ENCODE results near the gene VSIG10.
"Not testable (repeated sequence)": the region's sequence is repeated elsewhere in the genome, so short reads cannot be mapped to it uniquely, and the experiment has no call there.

Gene VSIG10

DNA sequence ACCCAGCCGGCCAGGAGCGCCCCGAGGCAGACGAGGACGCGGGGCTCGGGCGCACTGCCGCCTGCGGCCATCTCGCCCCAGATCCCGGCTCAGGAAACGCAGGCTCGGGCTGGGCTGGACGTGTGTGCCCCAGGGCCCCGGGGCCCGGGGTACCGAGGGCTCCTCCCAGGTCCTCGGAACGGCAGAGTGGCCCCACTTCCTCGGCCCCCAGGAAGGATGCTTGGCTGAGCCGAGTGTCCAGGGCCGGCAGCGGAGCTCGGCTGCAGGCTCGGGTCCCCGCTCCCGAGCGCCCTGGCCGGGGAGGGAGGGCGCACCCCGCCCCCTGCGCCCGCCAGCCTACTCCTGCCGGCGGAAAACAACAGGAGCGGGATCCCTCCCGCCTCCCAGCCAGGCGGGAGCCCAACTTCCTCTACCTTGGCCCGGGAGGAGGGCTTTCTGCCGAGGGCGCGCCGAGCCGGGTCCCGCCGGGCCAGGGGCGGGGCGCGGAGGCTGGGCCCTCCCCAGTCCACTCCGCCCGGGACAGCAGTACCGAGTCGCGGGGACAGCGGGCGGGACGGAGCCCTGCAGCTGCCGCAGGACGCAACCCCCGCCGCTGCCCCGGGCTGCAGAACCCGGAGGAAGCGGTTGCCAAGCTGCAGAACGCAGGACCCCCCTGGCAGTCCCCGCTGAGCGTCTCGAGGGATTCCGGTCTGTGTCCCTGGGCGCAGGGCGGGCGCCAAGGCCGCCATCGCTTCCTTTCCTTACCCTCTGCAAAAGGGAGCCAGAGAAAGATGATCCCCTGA lies at the start of gene VSIG10:
VSIG10 (minus strand) TSS at position 411 of the 782 bp plus-strand sequence; CDS start at position 71, 340 bp downstream.
- DNase-seq: peak; percentile 8

- DNase-seq: no peak
These were observed 47.9 kb upstream of the VSIG10 start for GRCh38 chr12:118151755-118152154.

- DNase-seq: no peak
These were observed 46.8 kb upstream of the VSIG10 start for GRCh38 chr12:118150625-118151024.

DNA sequence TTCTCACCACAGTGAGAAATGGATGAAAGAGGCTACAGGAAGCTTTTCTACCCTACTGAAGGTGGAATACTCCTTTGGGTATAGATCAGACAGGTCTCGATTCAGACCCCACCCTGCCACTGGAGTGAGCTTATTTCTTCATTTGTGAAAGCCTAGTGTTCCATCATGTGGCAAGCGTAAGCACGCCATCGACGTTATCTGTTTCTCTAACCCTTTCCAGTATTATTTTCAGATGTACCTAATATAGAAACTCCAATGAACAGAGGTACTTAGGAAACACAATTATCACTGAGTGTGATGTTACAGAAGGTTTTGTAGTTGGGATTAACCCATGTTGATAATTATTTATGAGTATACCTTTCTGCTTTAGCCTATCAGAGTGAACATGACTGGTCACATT lies 44.5 kb upstream of the VSIG10 start:
- no peak for DNase-seq

- DNase-seq: no peak
These were observed 42.0 kb upstream of the VSIG10 start for GRCh38 chr12:118145798-118146156.

DNA sequence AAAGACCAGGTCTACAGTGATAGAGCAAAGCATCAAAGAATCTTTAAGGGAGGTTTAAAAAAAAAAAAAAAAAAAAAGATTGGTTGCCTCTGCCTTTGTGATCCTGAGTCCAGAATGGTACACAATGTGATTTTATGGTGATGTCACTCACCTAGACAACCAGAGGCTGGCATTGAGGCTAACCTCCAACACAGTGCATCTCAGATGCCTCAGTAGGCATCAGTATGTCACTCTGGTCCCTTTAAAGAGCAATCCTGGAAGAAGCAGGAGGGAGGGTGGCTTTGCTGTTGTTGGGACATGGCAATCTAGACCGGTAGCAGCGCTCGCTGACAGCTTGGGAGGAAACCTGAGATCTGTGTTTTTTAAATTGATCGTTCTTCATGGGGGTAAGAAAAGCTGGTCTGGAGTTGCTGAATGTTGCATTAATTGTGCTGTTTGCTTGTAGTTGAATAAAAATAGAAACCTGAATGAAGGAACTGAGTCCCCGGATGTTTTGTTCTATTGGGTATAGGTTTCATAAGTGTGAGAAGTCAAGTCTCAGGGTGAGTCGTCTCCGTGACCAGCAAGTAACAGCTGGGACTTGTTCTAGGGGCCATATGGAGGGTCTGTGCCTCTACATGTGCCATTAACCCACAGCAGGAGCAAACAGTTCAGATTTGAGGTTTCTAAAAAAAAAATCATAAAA lies 41.4 kb upstream of the VSIG10 start:
- no peak for DNase-seq

- no peak for DNase-seq
These were observed 40.7 kb upstream of the VSIG10 start for GRCh38 chr12:118144499-118144898.

DNA sequence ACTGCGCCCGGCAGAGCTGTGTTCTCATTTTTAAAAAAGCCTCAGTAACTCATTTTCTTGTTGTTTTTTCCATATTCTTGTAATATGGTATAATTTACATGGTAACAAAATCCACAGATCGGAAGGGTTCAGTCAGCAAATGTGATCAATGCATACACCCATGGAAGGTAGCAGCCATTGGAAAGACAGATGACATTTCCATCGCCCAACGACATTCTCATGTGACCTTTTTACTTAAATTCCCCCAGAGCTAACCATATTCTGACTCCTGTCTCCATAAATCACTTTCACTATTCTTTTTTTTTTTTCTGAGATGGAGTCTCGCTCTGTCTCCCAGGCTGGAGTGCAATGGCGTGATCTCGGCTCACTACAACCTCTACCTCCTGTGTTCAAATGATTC lies 37.0 kb upstream of the VSIG10 start:
- no peak for DNase-seq

DNA sequence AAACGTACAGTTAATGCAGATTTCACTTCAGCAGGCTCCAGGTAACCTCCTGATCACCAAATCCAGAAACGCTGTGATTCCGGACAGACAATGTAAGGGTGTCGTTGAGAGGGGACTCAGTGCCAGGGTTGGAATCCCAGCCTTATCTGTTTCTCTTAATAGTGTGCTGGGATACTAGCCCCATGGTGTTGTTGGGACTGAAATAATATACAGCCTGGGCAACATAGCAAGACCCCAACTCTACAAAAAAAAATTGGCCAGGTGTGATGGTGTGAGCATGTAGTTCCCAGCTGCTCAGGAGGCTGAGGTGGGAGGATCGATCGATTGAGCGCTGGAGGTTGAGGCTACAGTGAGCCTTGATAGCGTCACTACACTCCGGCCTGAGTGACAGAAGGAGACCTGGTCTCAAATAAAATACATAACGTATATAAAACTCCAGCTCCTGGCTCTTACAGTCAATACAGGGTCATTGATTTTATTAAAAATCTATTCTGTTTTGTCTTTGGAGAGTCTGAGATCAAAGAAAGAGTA lies 33.4 kb upstream of the VSIG10 start:
- DNase-seq: no peak

GRCh38 chr12:118136559-118137003 lies 32.8 kb upstream of the VSIG10 start:
- DNase-seq: peak; percentile 23

DNA sequence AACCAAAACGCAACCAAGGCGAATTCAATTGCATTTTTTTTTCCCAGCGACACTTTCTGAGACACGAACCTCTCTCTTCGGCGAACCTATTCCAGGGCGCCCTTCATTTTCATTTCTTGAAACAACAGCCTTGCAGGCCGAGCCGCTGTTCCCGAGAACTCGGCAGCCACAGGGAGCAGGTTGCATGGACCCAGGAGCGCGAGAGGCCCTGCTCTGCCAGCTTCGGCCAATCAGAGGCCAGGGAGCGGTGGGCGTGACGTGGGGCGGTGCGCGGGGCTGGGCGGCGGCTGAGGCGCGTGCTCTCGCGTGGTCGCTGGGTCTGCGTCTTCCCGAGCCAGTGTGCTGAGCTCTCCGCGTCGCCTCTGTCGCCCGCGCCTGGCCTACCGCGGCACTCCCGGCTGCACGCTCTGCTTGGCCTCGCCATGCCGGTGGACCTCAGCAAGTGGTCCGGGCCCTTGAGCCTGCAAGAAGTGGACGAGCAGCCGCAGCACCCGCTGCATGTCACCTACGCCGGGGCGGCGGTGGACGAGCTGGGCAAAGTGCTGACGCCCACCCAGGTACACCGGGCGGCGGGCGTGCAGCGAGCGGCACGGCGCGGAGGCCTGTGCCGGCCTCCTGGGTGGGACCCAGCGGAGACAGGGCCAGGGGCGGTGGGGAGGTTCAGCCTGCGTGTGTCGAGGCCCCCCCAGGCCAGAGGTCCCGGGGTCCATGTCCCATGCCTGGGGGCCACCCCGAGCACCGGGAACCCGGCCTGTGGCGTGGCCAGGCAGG lies 32.2 kb upstream of the VSIG10 start, which contains the start of gene PEBP1:
PEBP1 (plus strand) TSS at position 337 of the 771 bp plus-strand sequence; CDS start at position 423, 86 bp downstream.
- DNase-seq: peak; percentile 92

DNA sequence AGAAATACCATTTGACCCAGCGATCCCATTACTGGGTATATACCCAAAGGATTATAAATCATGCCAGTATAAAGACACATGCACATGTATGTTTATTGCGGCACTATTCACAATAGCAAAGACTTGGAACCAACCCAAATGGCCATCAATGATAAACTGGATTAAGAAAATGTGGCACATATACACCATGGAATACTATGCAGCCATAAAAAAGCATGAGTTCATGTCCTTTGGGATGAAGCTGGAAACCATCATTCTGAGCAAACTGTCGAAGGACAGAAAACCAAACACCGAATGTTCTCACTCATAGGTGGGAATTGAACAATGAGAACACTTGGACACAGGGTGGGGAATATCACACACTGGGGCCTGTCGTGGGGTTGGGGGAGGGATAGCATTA lies 25.6 kb upstream of the VSIG10 start:
- DNase-seq: not testable (repeated sequence)

DNA sequence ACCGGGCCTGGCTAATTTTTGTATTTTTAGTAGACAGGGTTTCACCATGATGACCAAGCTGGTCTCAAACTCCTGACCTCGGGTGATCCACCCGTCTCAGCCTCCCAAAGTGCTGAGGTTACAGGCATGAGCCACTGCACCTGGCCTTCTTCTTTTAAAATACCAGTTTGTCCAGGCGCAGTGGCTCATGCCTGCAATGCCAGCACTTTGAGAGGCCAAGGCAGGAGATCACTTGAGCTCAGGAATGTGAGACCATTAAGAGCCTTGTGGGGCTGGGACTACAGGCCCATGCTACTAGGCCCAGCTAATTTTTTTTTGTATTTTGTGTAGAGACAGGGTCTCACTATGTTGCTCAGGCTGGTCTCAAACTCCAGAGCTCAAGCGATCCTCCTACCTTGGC lies 24.1 kb upstream of the VSIG10 start:
- DNase-seq: no peak

DNA sequence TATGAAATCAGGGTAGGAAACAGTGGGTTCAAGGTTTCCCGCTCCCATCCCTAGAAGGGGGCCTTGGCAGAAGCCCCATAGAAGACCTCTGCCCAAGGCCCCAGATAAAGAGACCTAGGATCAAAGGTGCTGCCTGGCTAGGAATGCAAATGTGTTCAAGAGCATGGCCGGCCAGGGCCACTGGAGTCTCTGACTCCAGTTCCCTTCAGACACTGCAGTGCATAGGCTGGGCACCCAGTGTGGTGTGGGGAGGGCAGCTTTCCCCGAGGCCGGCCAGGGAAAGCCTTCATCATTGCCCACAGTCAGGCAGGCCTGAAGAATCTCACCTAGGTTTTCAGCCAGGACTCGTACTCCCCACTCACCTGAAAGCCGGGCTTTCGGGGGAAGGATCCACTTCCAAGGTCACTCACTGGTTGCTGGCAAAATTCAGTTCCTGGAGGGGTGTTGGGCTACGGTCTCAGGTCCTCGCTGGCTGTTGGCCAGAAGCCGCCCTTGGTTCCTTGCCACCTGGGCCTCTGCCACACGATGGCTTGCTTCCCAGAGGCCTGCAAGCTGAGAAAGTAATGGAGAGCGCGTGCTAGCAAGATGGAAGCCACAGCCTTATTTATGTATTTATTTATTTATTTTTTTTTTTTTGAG lies 22.4 kb upstream of the VSIG10 start:
- no peak for DNase-seq

DNA sequence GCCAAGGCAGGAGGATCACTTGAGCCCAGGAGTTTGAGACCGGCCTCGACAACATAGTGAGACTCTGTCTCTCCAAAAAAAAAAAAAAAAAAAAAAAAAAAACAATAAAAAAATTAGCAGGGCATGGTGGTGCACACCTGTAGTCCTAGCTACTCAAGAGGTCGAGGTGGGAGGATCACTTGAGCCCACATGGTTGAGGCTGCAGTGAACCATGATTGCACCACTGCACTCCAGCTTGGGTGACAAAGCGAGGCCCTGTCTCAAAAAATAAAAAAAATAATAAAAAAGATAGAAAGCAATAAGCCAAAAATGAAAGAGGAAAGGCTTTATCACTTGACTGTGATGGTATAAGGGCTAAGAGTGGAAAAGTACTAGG lies 21.9 kb upstream of the VSIG10 start:
- DNase-seq: no peak

DNA sequence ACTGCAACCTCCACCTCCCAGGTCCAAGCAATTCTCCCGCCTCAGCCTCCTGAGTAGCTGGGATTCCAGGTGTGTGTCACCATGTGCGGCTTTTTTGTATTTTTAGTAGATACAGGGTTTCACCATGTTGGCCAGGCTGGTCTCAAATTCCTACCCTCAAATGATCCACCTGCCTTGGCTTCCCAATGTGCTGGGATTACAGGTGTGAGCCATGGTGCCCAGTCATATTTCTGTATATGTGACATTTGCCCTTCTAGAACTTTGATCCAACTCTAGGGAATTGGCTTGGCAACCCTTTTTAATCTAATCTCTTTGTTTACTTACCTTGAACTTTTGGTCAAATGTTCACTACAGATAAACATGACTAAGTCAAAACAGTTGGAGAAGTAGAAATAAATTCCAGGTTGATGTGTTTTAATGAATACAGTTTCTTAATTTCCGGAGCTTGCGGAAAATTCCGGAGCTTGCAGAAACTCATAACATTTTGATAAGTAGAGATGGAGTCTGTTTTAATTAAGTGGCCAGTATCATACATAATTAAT lies 20.6 kb upstream of the VSIG10 start:
- no peak for DNase-seq

DNA sequence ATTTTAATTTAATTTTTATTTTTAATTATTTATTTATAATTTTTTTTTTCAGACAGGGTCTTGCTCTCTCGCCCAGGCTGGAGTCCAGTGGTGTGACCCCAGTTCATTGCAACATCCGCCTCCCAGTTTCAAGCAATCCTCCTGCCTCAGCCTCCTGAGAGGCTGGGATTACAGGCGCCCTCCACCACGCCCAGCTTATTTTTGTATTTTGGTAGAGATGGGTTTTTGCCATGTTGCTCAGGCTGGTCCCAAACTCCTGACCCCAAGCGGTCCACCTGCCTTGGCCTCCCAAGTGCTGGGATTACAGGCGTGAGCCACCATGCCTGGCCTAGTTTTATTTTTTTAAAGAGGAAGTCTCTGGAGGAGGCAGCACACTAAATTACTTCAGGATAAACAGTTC lies 18.5 kb upstream of the VSIG10 start:
- no peak for DNase-seq

DNA sequence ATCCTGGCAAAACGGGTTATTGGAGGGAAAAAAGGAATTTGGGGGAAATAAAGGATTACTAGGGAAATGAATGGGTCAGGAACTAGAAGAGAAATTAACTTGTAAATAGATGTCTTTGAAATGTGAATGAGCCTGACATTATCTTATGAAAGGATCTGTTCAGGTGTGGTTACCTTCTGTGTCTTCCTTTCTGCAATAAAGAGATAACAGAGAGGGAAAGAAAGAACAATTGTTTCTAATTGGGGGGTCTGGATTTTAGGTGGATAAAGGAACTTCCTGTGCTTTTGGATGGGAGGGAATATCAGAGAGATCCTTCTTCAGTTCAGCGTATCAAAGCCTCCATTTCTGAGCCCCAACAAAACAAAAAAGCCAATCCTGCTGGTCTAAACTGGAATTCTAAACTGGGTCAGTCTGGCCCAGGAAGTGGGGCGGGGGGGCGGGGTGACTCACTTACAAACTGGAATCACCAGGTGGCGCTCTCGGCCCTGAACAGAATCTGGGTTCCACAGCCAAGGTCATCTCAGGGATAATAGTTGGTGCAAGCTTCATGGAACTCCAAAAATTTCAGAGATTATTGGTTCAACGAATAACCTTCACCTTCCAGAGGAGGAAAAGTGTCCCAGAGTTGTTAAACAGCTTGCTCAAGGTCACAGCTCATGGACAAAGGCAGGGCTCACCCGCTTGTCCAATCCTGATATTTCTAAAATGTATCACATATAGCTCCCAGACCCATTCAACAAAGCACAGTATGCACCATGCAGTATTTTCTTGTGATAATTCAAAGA lies 17.0 kb upstream of the VSIG10 start:
- DNase-seq: peak; percentile 68

GRCh38 chr12:118119449-118119879 lies 15.7 kb upstream of the VSIG10 start:
- no peak for DNase-seq

GRCh38 chr12:118109088-118109487 lies 5.3 kb upstream of the VSIG10 start:
- DNase-seq: no peak

- DNase-seq: no peak
These were observed 3.9 kb upstream of the VSIG10 start for GRCh38 chr12:118107694-118108093.

GRCh38 chr12:118107011-118107410 lies 3.2 kb upstream of the VSIG10 start:
- no peak for DNase-seq

Measured in CD4-positive, alpha-beta T cell treated with Interleukin-10 for 1 hour (primary cell).